Panc1 (cell line): ENCODE measurements around the gene CES5A. TPM values are rescaled to one million over a fixed set of nuclear protein-coding genes. Genes with fewer than 3 reads are reported as not detected.
A peak's percentile ranks its signal among the peaks of the same experiment; 100 is the strongest.

ENCODE experiments used
- ATAC-seq: fragments of 200-7000 bp; cut with Tn5 transposase; 2 replicates; pipeline ENCODE4 v1.9.1; 2020; ENCODE audit warnings: mild to moderate bottlenecking, moderate library complexity
- Bru-seq: library from RNA; stranded (reverse); fragments of 400-500 nt; gene quantifications from one replicate; lab custom pipeline; 2021; lab: Mats Ljungman, UMichigan
- BruChase-seq, 2 experiments: library from RNA; stranded (reverse); fragments of 400-500 nt; gene quantifications; one replicate each; lab custom pipeline; 2021; lab: Mats Ljungman, UMichigan
- BruUV-seq: library from RNA; stranded (reverse); fragments of 400-500 nt; replicated peaks from 2 replicates; lab custom pipeline; 2021; lab: Mats Ljungman, UMichigan
- CTCF ChIA-PET: fragments of 300-600 bp; sonication (Branson Sonifier 250); formaldehyde crosslinking; loops from one replicate; lab custom pipeline; 2022; ENCODE audit warnings: antibody characterized with exemption; lab: Charles Lee
- POLR2A ChIA-PET: fragments of 300-600 bp; sonication (Branson Sonifier 250); formaldehyde crosslinking; loops from one replicate; lab custom pipeline; 2022; ENCODE audit warnings: antibody characterized with exemption; lab: Charles Lee
- DNase-seq: peaks from one replicate; pipeline ENCODE4 v3.0.0-alpha.2; 2010; ENCODE audit warnings: low read depth, low spot score
- H3K27ac ChIP-seq: 2 replicates; pipeline ENCODE4 v1.5.1; 2011; ENCODE audit warnings: mild to moderate bottlenecking, low read length, inconsistent platforms
- H3K27me3 ChIP-seq: fragments of 200-500 bp; sonication (Bioruptor generic); 2 replicates; pipeline ENCODE4 v1.6.0; 2014; ENCODE audit warnings: low read length, inconsistent platforms; ENCODE audit not compliant: control insufficient read depth, insufficient read depth
- H3K36me3 ChIP-seq: fragments of 200-500 bp; sonication (Bioruptor generic); 2 replicates; pipeline ENCODE4 v1.5.1; 2014; ENCODE audit warnings: inconsistent platforms, mild to moderate bottlenecking, low read length, moderate library complexity; ENCODE audit not compliant: control insufficient read depth, insufficient read depth
- H3K4me1 ChIP-seq: 2 replicates; pipeline ENCODE4 v1.5.1; 2011; ENCODE audit warnings: inconsistent platforms, mild to moderate bottlenecking, low read length, moderate library complexity; ENCODE audit not compliant: control insufficient read depth, insufficient read depth
- H3K4me3 ChIP-seq, 2 experiments: 2 replicates each; pipeline ENCODE4 v1.5.1; 2011 to 2012; ENCODE audit warnings: low read depth in 2 of 2, low read length in 2 of 2, mild to moderate bottlenecking in 2 of 2, inconsistent platforms in 1 of 2, moderate library complexity in 1 of 2
- H3K9me3 ChIP-seq: fragments of 200-500 bp; sonication (Bioruptor generic); 2 replicates; pipeline ENCODE4 v1.5.1; 2014; ENCODE audit warnings: low read depth, mild to moderate bottlenecking, inconsistent platforms, low read length, moderate library complexity; ENCODE audit not compliant: control insufficient read depth, insufficient read depth
- CTCF ChIP-seq: fragments of 450-650 bp; IDR thresholded peaks from 2 replicates; pipeline ENCODE4 v1.5.1; 2017; ENCODE audit warnings: mild to moderate bottlenecking
- POLR2AphosphoS5 ChIP-seq: IDR thresholded peaks from 2 replicates; pipeline ENCODE4 v1.6.1; 2012; ENCODE audit warnings: mild to moderate bottlenecking, low read depth, low read length, moderate library complexity
- REST ChIP-seq, 2 experiments: IDR thresholded peaks; 2 replicates each; pipeline ENCODE4 v1.6.1; 2011 to 2012; ENCODE audit warnings: low read depth in 2 of 2, control low read depth in 1 of 2, low read length in 1 of 2, mild to moderate bottlenecking in 1 of 2, moderate library complexity in 1 of 2; ENCODE audit not compliant: insufficient read depth in 1 of 2
- SIN3A ChIP-seq: IDR thresholded peaks from 2 replicates; pipeline ENCODE4 v1.6.1; 2012; ENCODE audit warnings: low read depth, mild to moderate bottlenecking, low read length, moderate library complexity, borderline replicate concordance; ENCODE audit not compliant: insufficient read depth
- TCF7L2 ChIP-seq: IDR thresholded peaks from 2 replicates; pipeline ENCODE4 v1.6.1; 2011; ENCODE audit warnings: mild to moderate bottlenecking, low read depth, low read length, inconsistent platforms
- in situ Hi-C: cut with HindIII; loops from 2 replicates; pipeline ENCODE4 v1.10.0; 2016; ENCODE audit warnings: low sequenced_read_pairs, low pct_unique_long_range_greater_than_20kb
- intact Hi-C: fragments of 100-400 bp; cut with micrococcal nuclease; formaldehyde crosslinking; loops from one replicate; pipeline ENCODE4 v1.10.0; 2022; ENCODE audit not compliant: unreplicated experiment
- long read RNA-seq: library from polyadenylated mRNA; unstranded; transcript quantifications from one replicate; pipeline ENCODE4 v2.0.0, GENCODE V29; 2021; ENCODE audit not compliant: unreplicated experiment
- polyA plus RNA-seq: library from polyadenylated mRNA; unstranded; fragments of >200 nt; gene quantifications from one replicate; pipeline ENCODE4 v1.2.1, GENCODE V29; 2012; ENCODE audit warnings: missing spikeins; ENCODE audit not compliant: insufficient read length
- total RNA-seq: library from RNA; stranded (reverse); gene quantifications from one replicate; pipeline ENCODE4 v1.2.1, GENCODE V29; 2021; ENCODE audit not compliant: unreplicated experiment

CES5A gene
- total RNA-seq (not detected), Bru-seq, nascent RNA (not detected), BruChase-seq, experiment 1, labeled RNA remaining after a 2-hour chase (not detected), BruChase-seq, experiment 2, labeled RNA remaining after a 6-hour chase (percentile 1 among the genes with signal in this experiment)
- not detected for polyA plus RNA-seq
- long read RNA-seq: 0 reads

GRCh38 chr16:55875273-55875672 lies at the start of gene CES5A:
Gene CES5A, minus strand, starts transcription at chr16:55875373. Its CDS starts 152 bp downstream, at chr16:55875221.
- CTCF ChIA-PET: no interaction called here
- no peaks in the 10 kb centered on the region for H3K9me3 ChIP-seq
- H3K4me3 ChIP-seq: no peak within 1 kb of the TSS
- no peaks in the 10 kb centered on the region for H3K4me1 ChIP-seq
- ATAC-seq: no peak
- intact Hi-C loops (no loop called here), in situ Hi-C loops (no loop called here)
- no peak for TF ChIP-seq POLR2AphosphoS5
- no peak for TF ChIP-seq REST (IDR thresholded peaks at IDR 0.05; ENCODE audit: insufficient read depth in 1 of 2, low read depth in 2 of 2, low read length in 1 of 2)
- TF ChIP-seq TCF7L2: no peak
- TF ChIP-seq SIN3A: no peak
- no peak for TF ChIP-seq CTCF
- H3K27ac ChIP-seq: no peak within 1 kb of the TSS
- POLR2A ChIA-PET: no interaction called here
- H3K27me3 ChIP-seq: no peaks in the 10 kb centered on the region
- no peaks in the 10 kb centered on the region for H3K36me3 ChIP-seq
- DNase-seq: no peak
- no TSS peak for BruUV-seq

GRCh38 chr16:55922662-55923061 lies 47.5 kb upstream of the CES5A start:
- ATAC-seq: no peak
- ChIA-PET POLR2A (no interaction called here), CTCF (no interaction called here)
- intact Hi-C loops (no loop called here), in situ Hi-C loops (no loop called here)
- no TSS peak for BruUV-seq
- Histone ChIP-seq H3K4me3 (no peak overlapping the region), H3K9me3 (no peaks in the 10 kb centered on the region), H3K27me3 (no peaks in the 10 kb centered on the region), H3K27ac (no peak overlapping the region), H3K4me1 (no peaks in the 10 kb centered on the region), H3K36me3 (no peaks in the 10 kb centered on the region)
- TF ChIP-seq POLR2AphosphoS5: no peak
- no peak for TF ChIP-seq SIN3A
- TF ChIP-seq REST (IDR thresholded peaks at IDR 0.05; ENCODE audit: insufficient read depth in 1 of 2, low read depth in 2 of 2, low read length in 1 of 2): no peak
- DNase-seq: no peak
